BE2C (cell line): ENCODE data around the gene CDKL5.

Source experiments
- DNase-seq: peaks from one replicate; pipeline ENCODE4 v3.0.0-alpha.2; 2020
- H3K27me3 ChIP-seq: fragments of 250-450 bp; sonication (Bioruptor Pico); 2 replicates; pipeline ENCODE4 v1.5.1; 2020; ENCODE audit warnings: mild to moderate bottlenecking
- H3K36me3 ChIP-seq: fragments of 250-450 bp; sonication (Bioruptor Pico); 2 replicates; pipeline ENCODE4 v1.5.1; 2020; ENCODE audit warnings: mild to moderate bottlenecking
- H3K4me1 ChIP-seq: fragments of 250-450 bp; sonication (Bioruptor Pico); 2 replicates; pipeline ENCODE4 v1.5.1; 2020
- H3K4me3 ChIP-seq: 2 replicates; pipeline ENCODE4 v1.5.1; 2011; ENCODE audit warnings: low read depth, low read length
- H3K9me3 ChIP-seq: fragments of 250-450 bp; sonication (Bioruptor Pico); 2 replicates; pipeline ENCODE4 v1.5.1; 2020
- TF ChIP-seq, protein P1 (sequence below): IDR thresholded peaks from 2 replicates; pipeline ENCODE4 v1.5.1; 2012; ENCODE audit warnings: mild to moderate bottlenecking, low read depth, low read length

Gene CDKL5

DNA sequence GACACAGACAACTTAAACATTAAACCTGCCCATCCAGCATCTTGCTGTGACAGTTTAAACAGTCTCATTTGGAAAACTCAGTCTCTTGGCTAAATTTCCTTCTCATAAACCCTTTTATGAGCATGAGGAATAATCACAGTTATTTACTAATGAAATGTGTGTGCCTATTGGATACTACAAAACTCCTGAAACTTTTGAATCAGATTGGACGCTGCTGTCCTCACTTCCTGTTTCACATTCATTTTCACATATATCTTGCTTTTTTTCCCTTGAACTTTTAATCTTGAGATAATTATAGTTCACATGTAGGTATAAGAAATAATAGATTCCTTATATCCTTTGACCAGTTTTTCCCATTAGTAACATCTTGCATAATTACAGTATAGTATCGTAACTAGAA, 111.7 kb downstream of the CDKL5 start:
- Histone ChIP-seq H3K27me3 (no peaks in the 10 kb centered on the region), H3K36me3 (no peaks in the 10 kb centered on the region), H3K4me3 (no peak overlapping the region), H3K9me3 (no peaks in the 10 kb centered on the region), H3K4me1 (no peaks in the 10 kb centered on the region)
- DNase-seq: no peak
- TF ChIP-seq, protein P1, sequence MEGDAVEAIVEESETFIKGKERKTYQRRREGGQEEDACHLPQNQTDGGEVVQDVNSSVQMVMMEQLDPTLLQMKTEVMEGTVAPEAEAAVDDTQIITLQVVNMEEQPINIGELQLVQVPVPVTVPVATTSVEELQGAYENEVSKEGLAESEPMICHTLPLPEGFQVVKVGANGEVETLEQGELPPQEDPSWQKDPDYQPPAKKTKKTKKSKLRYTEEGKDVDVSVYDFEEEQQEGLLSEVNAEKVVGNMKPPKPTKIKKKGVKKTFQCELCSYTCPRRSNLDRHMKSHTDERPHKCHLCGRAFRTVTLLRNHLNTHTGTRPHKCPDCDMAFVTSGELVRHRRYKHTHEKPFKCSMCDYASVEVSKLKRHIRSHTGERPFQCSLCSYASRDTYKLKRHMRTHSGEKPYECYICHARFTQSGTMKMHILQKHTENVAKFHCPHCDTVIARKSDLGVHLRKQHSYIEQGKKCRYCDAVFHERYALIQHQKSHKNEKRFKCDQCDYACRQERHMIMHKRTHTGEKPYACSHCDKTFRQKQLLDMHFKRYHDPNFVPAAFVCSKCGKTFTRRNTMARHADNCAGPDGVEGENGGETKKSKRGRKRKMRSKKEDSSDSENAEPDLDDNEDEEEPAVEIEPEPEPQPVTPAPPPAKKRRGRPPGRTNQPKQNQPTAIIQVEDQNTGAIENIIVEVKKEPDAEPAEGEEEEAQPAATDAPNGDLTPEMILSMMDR: no peak

DNA sequence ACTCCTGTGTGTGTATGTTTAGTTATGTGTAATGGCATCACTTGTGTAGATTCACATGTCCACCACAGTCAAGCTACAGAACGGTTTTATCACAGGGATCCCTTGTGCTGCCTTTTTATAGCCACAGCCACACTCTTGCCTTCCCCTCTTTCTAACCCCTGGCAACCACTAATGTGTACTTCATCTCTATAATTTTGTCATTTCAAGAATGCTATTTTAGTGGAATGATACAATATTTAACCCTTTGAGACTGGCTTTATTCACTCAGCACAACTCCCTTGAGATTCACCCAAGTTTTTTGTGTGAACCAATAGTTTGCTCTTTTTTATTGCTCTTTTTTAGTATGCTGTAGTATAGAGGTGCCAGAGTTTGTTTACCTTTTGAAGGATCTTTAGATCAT, 112.1 kb downstream of the CDKL5 start:
- H3K9me3 ChIP-seq: no peaks in the 10 kb centered on the region
- H3K27me3 ChIP-seq: no peaks in the 10 kb centered on the region
- no peaks in the 10 kb centered on the region for H3K36me3 ChIP-seq
- no peak overlapping the region for H3K4me3 ChIP-seq
- H3K4me1 ChIP-seq: no peaks in the 10 kb centered on the region
- no peak for DNase-seq
- TF ChIP-seq, protein P1: no peak

DNA sequence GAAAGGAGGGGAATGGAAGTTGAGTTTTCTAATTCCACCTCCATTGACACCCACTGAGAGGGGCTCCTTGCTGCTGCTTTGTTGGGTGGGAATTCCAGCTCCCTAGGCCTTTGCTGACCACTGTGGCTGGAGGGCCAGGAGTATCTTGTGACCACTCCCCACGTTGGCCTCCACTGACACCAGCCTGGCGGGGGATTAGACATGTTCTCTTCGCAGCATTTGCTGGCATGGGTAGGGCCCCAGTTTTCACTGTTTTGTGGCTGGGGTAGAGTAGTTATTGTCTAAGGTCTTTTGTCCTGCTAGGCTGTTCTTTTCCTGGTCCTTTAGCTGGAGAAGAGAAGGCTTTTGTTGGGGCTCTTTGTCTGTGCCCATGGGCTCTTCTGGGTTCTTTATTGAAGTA, 116.7 kb downstream of the CDKL5 start:
- Histone ChIP-seq H3K9me3 (no peaks in the 10 kb centered on the region), H3K36me3 (no peaks in the 10 kb centered on the region), H3K27me3 (no peaks in the 10 kb centered on the region), H3K4me3 (no peak overlapping the region), H3K4me1 (no peaks in the 10 kb centered on the region)
- no peak for DNase-seq
- TF ChIP-seq, protein P1: no peak

DNA sequence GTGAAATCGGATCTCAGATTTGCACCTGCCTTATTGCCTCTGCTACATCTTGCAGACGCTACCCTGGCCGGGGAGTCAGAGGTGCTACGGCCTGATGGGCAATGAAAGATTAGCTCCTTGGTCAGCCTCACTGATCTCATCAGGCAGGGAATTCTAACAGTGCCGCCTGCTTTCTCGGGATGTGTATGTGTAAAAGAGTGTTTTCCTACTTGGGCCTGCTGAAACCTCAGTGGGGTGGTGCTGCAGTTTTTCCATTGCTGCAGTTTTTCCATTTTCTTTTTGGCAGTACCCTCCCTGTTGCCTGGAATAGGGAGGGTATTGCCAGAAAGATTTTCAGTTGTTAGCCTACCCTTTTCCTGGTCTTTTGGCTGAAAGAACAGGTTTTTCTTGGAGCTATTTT, 117.5 kb downstream of the CDKL5 start:
- Histone ChIP-seq H3K36me3 (no peaks in the 10 kb centered on the region), H3K4me1 (no peaks in the 10 kb centered on the region), H3K9me3 (no peaks in the 10 kb centered on the region)

DNA sequence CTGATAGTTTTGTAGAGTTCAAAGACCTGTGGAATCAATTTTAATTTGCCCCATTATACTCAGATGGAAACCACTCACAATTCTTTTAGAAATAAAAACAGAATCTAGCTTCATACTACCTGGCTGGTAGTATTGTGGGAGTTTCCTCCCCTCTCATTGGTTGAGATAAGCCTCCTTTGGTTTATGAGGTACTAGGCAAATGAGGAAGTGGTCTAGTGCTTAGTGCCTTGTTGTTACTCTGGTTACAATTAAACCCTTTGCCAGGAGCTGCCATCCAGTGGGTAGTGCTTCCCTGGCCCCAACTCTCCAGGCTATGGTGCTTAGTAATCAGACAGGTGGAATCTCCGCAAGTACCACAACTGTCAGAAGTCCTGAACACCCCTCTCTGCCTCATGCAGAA, 118.3 kb downstream of the CDKL5 start:
- H3K36me3 ChIP-seq: no peaks in the 10 kb centered on the region
- H3K4me3 ChIP-seq: no peak overlapping the region
- no peaks in the 10 kb centered on the region for H3K4me1 ChIP-seq
- H3K9me3 ChIP-seq: no peaks in the 10 kb centered on the region
- TF ChIP-seq, protein P1: no peak
- no peaks in the 10 kb centered on the region for H3K27me3 ChIP-seq
- no peak for DNase-seq

More for the DNA sequence above, 117.5 kb downstream of the CDKL5 start:
- TF ChIP-seq, protein P1: no peak
- no peaks in the 10 kb centered on the region for H3K27me3 ChIP-seq
- no peak for DNase-seq
- no peak overlapping the region for H3K4me3 ChIP-seq

DNA sequence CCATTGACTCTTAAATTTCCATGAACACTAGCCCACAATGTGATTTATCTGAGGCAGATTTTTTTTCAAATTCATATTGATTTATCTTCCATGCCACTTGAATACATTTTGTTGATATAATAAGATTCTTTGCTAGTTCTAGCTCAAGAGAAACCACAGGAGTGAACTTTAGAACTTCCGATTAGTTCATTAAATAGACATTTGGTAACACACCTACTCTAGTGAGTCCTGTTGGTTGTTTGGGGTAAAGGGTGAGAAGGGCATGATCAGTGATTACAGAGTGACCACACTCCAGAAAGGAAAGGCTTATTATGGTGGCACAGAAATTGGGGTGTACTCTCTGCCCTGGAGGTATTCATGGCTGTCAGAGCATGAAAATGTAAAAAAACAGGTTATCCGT, 120.4 kb downstream of the CDKL5 start:
- Histone ChIP-seq H3K36me3 (no peaks in the 10 kb centered on the region), H3K9me3 (no peaks in the 10 kb centered on the region), H3K27me3 (no peaks in the 10 kb centered on the region), H3K4me3 (no peak overlapping the region), H3K4me1 (no peaks in the 10 kb centered on the region)
- DNase-seq: no peak
- TF ChIP-seq, protein P1: no peak
